K562 (cell line): ENCODE results near the gene SERPINH1. TPM values are rescaled to one million over a fixed set of nuclear protein-coding genes. Genes with fewer than 3 reads are reported as not detected.

ENCODE experiments used
- ATAC-seq: fragments of 200-7000 bp; cut with Tn5 transposase; 3 replicates; pipeline ENCODE4 v1.9.1; 2020; ENCODE audit warnings: moderate library complexity
- BruUV-seq: library from RNA; stranded (reverse); fragments of 400-500 nt; replicated peaks from 2 replicates; lab custom pipeline; 2021; lab: Mats Ljungman, UMichigan
- CTCF ChIA-PET: fragments of 300-600 bp; formaldehyde crosslinking; extraction: SDS; loops from one replicate; lab custom pipeline; 2021; ENCODE audit warnings: low intra/inter-chr PET ratio; lab: Yijun Ruan, JAX
- POLR2A ChIA-PET: fragments of 300-600, 350-650 bp; sonication (Branson Sonifier 250); formaldehyde crosslinking; extraction: SDS; loops from one replicate; lab custom pipeline; 2021; ENCODE audit warnings: antibody characterized with exemption, inconsistent platforms; lab: Yijun Ruan, JAX
- DNase-seq, 4 experiments: peaks; one replicate each; pipeline versions ENCODE4 v3.0.0 to v3.0.0-alpha.2; 2011 to 2018; ENCODE audit warnings: low spot score in 3 of 4, mixed read lengths in 3 of 4; ENCODE audit errors: extremely low read depth in 1 of 4
- FAIRE-seq: peaks from 2 replicates; lab custom pipeline; 2011; peaks lifted over from hg19 to GRCh38; lab: Jason Lieb, UNC
- H2AFZ ChIP-seq: 2 replicates; pipeline ENCODE4 v1.6.0; 2011; ENCODE audit warnings: low read depth, low read length, control low read depth, inconsistent platforms
- H3K27ac ChIP-seq: fragments of 200-600 bp; 3 replicates; pipeline ENCODE4 v1.8.0; 2011; ENCODE audit warnings: low read depth, mild to moderate bottlenecking, control low read depth, inconsistent platforms, low read length, moderate library complexity, mixed read lengths; ENCODE audit errors: extremely low read depth
- H3K27me3 ChIP-seq, 2 experiments: fragments of 300-600 bp in 1 of 2; 2 replicates in 1 of 2; 3 replicates in 1 of 2; pipeline versions ENCODE4 v1.6.0 to v1.8.0; 2011; ENCODE audit warnings: inconsistent platforms in 2 of 2, low read length in 2 of 2, mild to moderate bottlenecking in 1 of 2, mixed read lengths in 1 of 2, moderate library complexity in 1 of 2; ENCODE audit not compliant: control insufficient read depth in 2 of 2, insufficient read depth in 2 of 2
- H3K36me3 ChIP-seq: fragments of 300-600 bp; 3 replicates; pipeline ENCODE4 v1.8.0; 2011; ENCODE audit warnings: mild to moderate bottlenecking, low read length, inconsistent platforms; ENCODE audit not compliant: control insufficient read depth, insufficient read depth
- H3K4me1 ChIP-seq, 2 experiments: fragments of 200-600 bp in 1 of 2; replicated peaks in 1 of 2; 2 replicates in 1 of 2; 3 replicates in 1 of 2; pipeline versions ENCODE4 v1.5.1 to v1.8.0; 2011; ENCODE audit warnings: inconsistent platforms in 2 of 2, low read length in 2 of 2, mild to moderate bottlenecking in 1 of 2, mixed read lengths in 1 of 2, moderate library complexity in 1 of 2; ENCODE audit not compliant: control insufficient read depth in 2 of 2, insufficient read depth in 2 of 2
- H3K4me2 ChIP-seq: 2 replicates; pipeline ENCODE4 v1.6.1; 2011; ENCODE audit warnings: low read length, control low read depth, inconsistent platforms, mixed read lengths; ENCODE audit not compliant: insufficient read depth
- H3K4me3 ChIP-seq: fragments of 200-600 bp; sonication (generic), shearing (Covaris generic); 2 replicates; pipeline ENCODE4 v1.5.1; 2016; ENCODE audit warnings: control low read depth, inconsistent platforms
- H3K79me2 ChIP-seq: fragments of 200-600 bp; 3 replicates; pipeline ENCODE4 v1.8.0; 2011; ENCODE audit warnings: low read length, inconsistent platforms; ENCODE audit not compliant: control insufficient read depth, insufficient read depth
- H3K9ac ChIP-seq, 2 experiments: 2 replicates each; pipeline versions ENCODE4 v1.6.0 to v1.6.1; 2011; ENCODE audit warnings: low read depth in 2 of 2, low read length in 2 of 2, control low read depth in 1 of 2, inconsistent platforms in 1 of 2, mild to moderate bottlenecking in 1 of 2, mixed read lengths in 1 of 2; ENCODE audit not compliant: insufficient read depth in 1 of 2
- H3K9me1 ChIP-seq: one replicate; pipeline ENCODE4 v1.6.0; 2011; ENCODE audit warnings: inconsistent platforms, mild to moderate bottlenecking, low read length, moderate library complexity; ENCODE audit not compliant: control insufficient read depth, insufficient read depth
- H3K9me3 ChIP-seq: replicated peaks from 2 replicates; pipeline ENCODE4 v1.5.1; 2011; ENCODE audit warnings: low read depth, low read length, inconsistent platforms; ENCODE audit not compliant: control insufficient read depth, insufficient read depth
- H4K20me1 ChIP-seq: replicated peaks from 2 replicates; pipeline ENCODE4 v1.6.1; 2011; ENCODE audit warnings: low read length, inconsistent platforms, mixed read lengths; ENCODE audit not compliant: control insufficient read depth, insufficient read depth
- BRD9 ChIP-seq: fragments of 450-650 bp; IDR thresholded peaks from 2 replicates; pipeline ENCODE4 v1.6.1; 2018; ENCODE audit warnings: low read depth; ENCODE audit not compliant: partially characterized antibody
- E4F1 ChIP-seq: fragments of 250-450 bp; sonication (Bioruptor Pico); IDR thresholded peaks from 2 replicates; pipeline ENCODE4 v1.5.0; 2021; ENCODE audit warnings: mild to moderate bottlenecking, borderline replicate concordance
- HDAC8 ChIP-seq: fragments of 450-650 bp; IDR thresholded peaks from 2 replicates; pipeline ENCODE4 v1.6.1; 2016; ENCODE audit warnings: mild to moderate bottlenecking, missing genetic modification characterization, moderate library complexity, missing compliant biosample characterization
- WHSC1 ChIP-seq: IDR thresholded peaks from one replicate; pipeline ENCODE4 v1.6.1; 2012; ENCODE audit warnings: low read length, control low read depth, inconsistent platforms
- ZNF655 ChIP-seq: fragments of 250-450 bp; sonication (Bioruptor Pico); IDR thresholded peaks from 2 replicates; pipeline ENCODE4 v1.5.0; 2021
- ZNF785 ChIP-seq: fragments of 250-450 bp; sonication (Bioruptor Pico); IDR thresholded peaks from 2 replicates; pipeline ENCODE4 v1.4.0; 2020; ENCODE audit warnings: mild to moderate bottlenecking
- WGBS: fragments of 100-300 bp; shearing (Covaris generic); methylation state at CpG from one replicate; pipeline ENCODE4 v1.1.6; 2016; ENCODE audit warnings: low coverage, mixed read lengths; ENCODE audit not compliant: insufficient coverage; ENCODE audit errors: missing lambda C conversion rate; 5-methylcytosine and 5-hydroxymethylcytosine counted together
- in situ Hi-C: fragments of 300-500 bp; cut with MboI; formaldehyde crosslinking; loops from 4 replicates; pipeline ENCODE4 v1.15.0; 2018; ENCODE audit warnings: inconsistent platforms, mixed read lengths
- intact Hi-C: fragments of 100-400 bp; cut with micrococcal nuclease; formaldehyde crosslinking; loops from 2 replicates; pipeline ENCODE4 v1.14.2; 2022
- polyA plus RNA-seq, 8 experiments: library from polyadenylated mRNA; depleted of rRNA in 4 of 8; stranded (reverse) in 5 of 8; unstranded in 3 of 8; fragments of >200 nt; fragmentation: Nextera tagmentation in 2 of 8; fragmentation: Illumina TruSeq in 1 of 8; extraction: Ambion mirVana in 2 of 8; extraction: Trizol in 1 of 8; gene quantifications; 2 replicates each; pipeline versions ENCODE4 v1.2.1 to v1.2.3, GENCODE V29; 2011 to 2014; ENCODE audit warnings: inconsistent platforms in 1 of 8, missing spikeins in 1 of 8
- total RNA-seq, 7 experiments: library from RNA; depleted of rRNA in 6 of 7; stranded (reverse); fragments of >200 nt in 6 of 7; fragmentation: Illumina TruSeq in 2 of 7; extraction: Trizol in 2 of 7; gene quantifications; 2 replicates each; pipeline versions ENCODE4 v1.2.1 to v1.2.3, GENCODE V29; 2011 to 2021; ENCODE audit warnings: low replicate concordance in 1 of 7

The SERPINH1 gene
- total and polyA plus RNA-seq, 9 of the 15 experiments (the other 6 are each of a cell fraction or from before 2014, with no cell fraction given): 2.8 to 106 (median 67.9) TPM

- TF ChIP-seq E4F1 (CRISPR knock-in tag) (no peak), ZNF785 (no peak), HDAC8 (tag) (no peak), BRD9 (peak; percentile 63)
These were observed 27.9 kb downstream of the SERPINH1 start (continued) for GRCh38 chr11:75589933-75590332.

GRCh38 chr11:75591371-75591770 is 29.3 kb downstream of the SERPINH1 start:
- no peaks in the 10 kb centered on the region for H4K20me1 ChIP-seq
- ChIA-PET POLR2A (interaction anchor here (1.0 to 1.8 kb wide), 4 partner anchors 17 to 110 kb away, joined by 3 to 6 read pairs (median 4); no protein-coding TSS in a partner anchor), CTCF (no interaction called here)
- H3K9me3 ChIP-seq: no peaks in the 10 kb centered on the region
- H3K27me3 ChIP-seq: no peaks in the 10 kb centered on the region
- 90% methylated on average over 8 of the region's 8 CpGs for WGBS
- H3K4me2 ChIP-seq: no peak overlapping the region
- peaks cover 43 to 46% of the 10 kb centered on the region in 2 experiments; a peak in 4 of 5 replicates for H3K4me1 ChIP-seq
- no peak for ATAC-seq
- no peak overlapping the region; the same call in 1 of the 2 replicates for H2AFZ ChIP-seq
- H3K36me3 ChIP-seq: no peaks in the 10 kb centered on the region
- peak overlapping the region in 1 of 2 experiments; percentile 33; a peak in 2 of 4 replicates for H3K9ac ChIP-seq
- no peak overlapping the region for H3K4me3 ChIP-seq
- H3K9me1 ChIP-seq: no peaks in the 10 kb centered on the region
- in situ Hi-C loops (no loop called here), intact Hi-C loops (loop anchor here (5.0 kb wide), 1 partner anchor 44 kb away; no protein-coding TSS in a partner anchor)
- no peak overlapping the region for H3K27ac ChIP-seq
- no TSS peak for BruUV-seq
- no peak for DNase-seq
- no peak for FAIRE-seq
- no peaks in the 10 kb centered on the region for H3K79me2 ChIP-seq
- TF ChIP-seq WHSC1 (peak; percentile 68), ZNF655 (CRISPR knock-in tag) (no peak)
